ENCODE data around the gene FAM117A. TPM values are rescaled to one million over a fixed set of nuclear protein-coding genes. Genes with fewer than 3 reads are reported as not detected.
"Not testable (repeated sequence)": the region's sequence is repeated elsewhere in the genome, so short reads cannot be mapped to it uniquely, and the experiment has no call there.

FAM117A gene
- total and polyA plus RNA-seq, 10 of the 15 experiments (the other 5 are each of a cell fraction or from before 2014, with no cell fraction given) = 2.1 to 29.6 (median 20.0) TPM

GRCh38 chr17:49673679-49674078 lies 90.3 kb downstream of the FAM117A start:
- H2AFZ ChIP-seq (ENCODE audit: control insufficient read depth, low read depth, low read length); in situ Hi-C loops (cut with MboI); H3K4me3 ChIP-seq; H3K9me3 ChIP-seq (replicated peaks; ENCODE audit: control insufficient read depth, insufficient read depth, low read length); H4K20me1 ChIP-seq (ENCODE audit: control insufficient read depth, insufficient read depth); H3K36me3 ChIP-seq (ENCODE audit: control insufficient read depth in 2 of 2, insufficient read depth in 2 of 2, low read length in 1 of 2); intact Hi-C loops (cut with micrococcal nuclease; ENCODE audit: unreplicated experiment); ATAC-seq; DNase-seq (ENCODE audit: low read depth, low spot score); H3K4me2 ChIP-seq (ENCODE audit: control insufficient read depth, insufficient read depth); H3K27me3 ChIP-seq (replicated peaks in 1 of 2; ENCODE audit: control insufficient read depth in 2 of 2, insufficient read depth in 2 of 2, low read length in 1 of 2); H3K27ac ChIP-seq (ENCODE audit: control insufficient read depth, insufficient read depth); BruUV-seq (replicated peaks); H3K9ac ChIP-seq (ENCODE audit: control insufficient read depth, insufficient read depth, low read length); FAIRE-seq; H3K4me1 ChIP-seq (ENCODE audit: control insufficient read depth, insufficient read depth, low read length): not testable (repeated sequence)
- CTCF ChIA-PET = interaction anchor here (1.1 to 1.5 kb wide), 3 partner anchors 10 to 97 kb away, joined by 3 to 7 read pairs (median 4); no protein-coding TSS in a partner anchor
- SMC1A ChIA-PET (ENCODE audit: uncharacterized antibody, unreplicated experiment) = interaction anchor here (1.1 to 1.7 kb wide), 6 partner anchors 11 to 42 kb away, joined by 5 to 13 read pairs (median 6); no protein-coding TSS in a partner anchor
- WGBS (ENCODE audit: insufficient coverage, insufficient replicate concordance, low lambda C conversion rate, missing lambda C conversion rate) = 91% methylated on average over 6 of the region's 6 CpGs
- RAD21 ChIA-PET (ENCODE audit: unreplicated experiment) = interaction anchor here (1.3 kb wide), 1 partner anchor 27 kb away, joined by 6 read pairs; no protein-coding TSS in a partner anchor
- peaks cover 66% of the 10 kb centered on the region for H3K79me2 ChIP-seq (ENCODE audit: control insufficient read depth, insufficient read depth, low read length)
- POLR2A ChIA-PET = interaction anchor here (0.9 kb wide), 1 partner anchor 67 kb away, joined by 3 read pairs; no protein-coding TSS in a partner anchor

GRCh38 chr17:49670641-49671040 lies 93.3 kb downstream of the FAM117A start:
- Histone ChIP-seq H3K4me1 (ENCODE audit: control insufficient read depth, insufficient read depth, low read length) (peaks cover 1% of the 10 kb centered on the region), H4K20me1 (ENCODE audit: control insufficient read depth, insufficient read depth) (no peaks in the 10 kb centered on the region; the same call in 1 of the 2 replicates), H3K27ac (ENCODE audit: control insufficient read depth, insufficient read depth) (no peak overlapping the region), H3K9ac (ENCODE audit: control insufficient read depth, insufficient read depth, low read length) (no peak overlapping the region), H3K4me2 (ENCODE audit: control insufficient read depth, insufficient read depth) (0 out of 2 replicates have a peak overlapping the region, but pooled peaks have one; percentile 19), H3K27me3 (replicated peaks in 1 of 2; ENCODE audit: control insufficient read depth in 2 of 2, insufficient read depth in 2 of 2, low read length in 1 of 2) (no peaks in the 10 kb centered on the region), H3K4me3 (no peak overlapping the region), H3K36me3 (ENCODE audit: control insufficient read depth in 2 of 2, insufficient read depth in 2 of 2, low read length in 1 of 2) (no peaks in the 10 kb centered on the region; a peak in 1 of 4 replicates), H3K79me2 (ENCODE audit: control insufficient read depth, insufficient read depth, low read length) (peaks cover 71% of the 10 kb centered on the region), H2AFZ (ENCODE audit: control insufficient read depth, low read depth, low read length) (no peak overlapping the region), H3K9me3 (replicated peaks; ENCODE audit: control insufficient read depth, insufficient read depth, low read length) (no peaks in the 10 kb centered on the region)
- FAIRE-seq = no peak
- ATAC-seq = no peak; the same call in 2 of the 3 replicates
- ChIA-PET RAD21 (ENCODE audit: unreplicated experiment) (interaction anchor here (0.8 to 1.8 kb wide), 3 partner anchors 11 to 25 kb away, joined by 3 to 4 read pairs (median 3); no protein-coding TSS in a partner anchor), CTCF (interaction anchor here (1.3 to 3.4 kb wide), 4 partner anchors 20 to 113 kb away, joined by 4 to 11 read pairs (median 6); no protein-coding TSS in a partner anchor), SMC1A (ENCODE audit: uncharacterized antibody, unreplicated experiment) (interaction anchor here (1.1 to 2.1 kb wide), 6 partner anchors 10 to 43 kb away, joined by 4 to 8 read pairs (median 6); no protein-coding TSS in a partner anchor), POLR2A (interaction anchor here (1.1 kb wide), 1 partner anchor 9 kb away, joined by 4 read pairs; no protein-coding TSS in a partner anchor)
- BruUV-seq (replicated peaks) = no TSS peak
- intact Hi-C loops (cut with micrococcal nuclease; ENCODE audit: unreplicated experiment) = no loop called here
- no peak for DNase-seq (ENCODE audit: low read depth, low spot score)
- in situ Hi-C loops (cut with MboI) = no loop called here
- 96% methylated on average over 4 of the region's 4 CpGs for WGBS (ENCODE audit: insufficient coverage, insufficient replicate concordance, low lambda C conversion rate, missing lambda C conversion rate)
- no peak for TF ChIP-seq RB1 (IDR thresholded peaks at IDR 0.05; ENCODE audit: borderline replicate concordance)
- no peak for TF ChIP-seq RAD51 (IDR thresholded peaks at IDR 0.05)
- no peak for TF ChIP-seq ATF3 (IDR thresholded peaks at IDR 0.05; ENCODE audit: borderline replicate concordance, extremely low read depth, low read depth, low read length)
- no peak for TF ChIP-seq HDAC2 (IDR thresholded peaks at IDR 0.05)
- no peak for TF ChIP-seq MLLT1 (IDR thresholded peaks at IDR 0.05)
- no peak for TF ChIP-seq PML (IDR thresholded peaks at IDR 0.05; ENCODE audit: low read length)
- TF ChIP-seq SMAD1 (IDR thresholded peaks at IDR 0.05; ENCODE audit: low read depth, partially characterized antibody) = no peak
- TF ChIP-seq BCL3 (IDR thresholded peaks at IDR 0.05; ENCODE audit: borderline replicate concordance, insufficient read depth, low read depth, low read length, poor library complexity, severe bottlenecking) = no peak
- TF ChIP-seq YY1 (IDR thresholded peaks at IDR 0.05; ENCODE audit: low read depth, low read length) = no peak
- no peak for TF ChIP-seq ZZZ3 (IDR thresholded peaks at IDR 0.05; ENCODE audit: control insufficient read depth, insufficient read length, low read depth)
- TF ChIP-seq BRCA1 (IDR thresholded peaks at IDR 0.05; ENCODE audit: low read depth, low read length) = no peak
- no peak for TF ChIP-seq NR2F1 (conservative IDR thresholded peaks at IDR 0.05)
- no peak for TF ChIP-seq EZH2 (IDR thresholded peaks at IDR 0.05; ENCODE audit: borderline replicate concordance, control insufficient read depth, low read depth, low read length)
- no peak for TF ChIP-seq BCL11A (IDR thresholded peaks at IDR 0.05; ENCODE audit: low read depth, low read length)

All from GM12878 (cell line).